ENCODE measurements around the gene PLEKHG4B. TPM values are rescaled to one million over a fixed set of nuclear protein-coding genes. Genes with fewer than 3 reads are reported as not detected.

PLEKHG4B gene
- total RNA-seq, 2 donors from 2014 or later: 0.08 to 0.48 TPM

DNA sequence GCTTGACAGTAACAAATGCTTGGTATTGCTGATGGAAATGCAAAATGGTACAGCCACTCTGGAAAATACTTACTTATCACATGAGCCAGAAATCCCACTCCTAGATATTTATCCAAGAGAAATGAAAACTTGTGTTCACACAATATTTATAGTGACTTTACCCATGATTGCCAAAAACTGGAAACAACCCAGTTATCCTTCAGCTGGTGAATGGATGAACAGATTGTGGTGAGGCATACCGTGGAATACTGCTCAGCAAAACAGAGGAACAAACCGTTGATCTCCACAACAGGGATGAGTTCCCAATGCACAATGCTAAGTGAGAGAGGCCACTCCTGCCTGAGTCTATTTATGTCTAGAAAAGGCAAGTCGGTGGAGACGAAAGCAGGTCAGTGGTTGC lies 58.8 kb downstream of the PLEKHG4B start:
- Histone ChIP-seq H3K9me3 (peaks cover 11 to 22% of the 10 kb centered on the region in 2 donors), H3K4me3 (no peak overlapping the region), H3K27ac (no peak overlapping the region), H3K4me1 (no peaks in the 10 kb centered on the region), H3K27me3 (no peaks in the 10 kb centered on the region), H3K36me3 (no peaks in the 10 kb centered on the region)
- TF ChIP-seq, protein P1, sequence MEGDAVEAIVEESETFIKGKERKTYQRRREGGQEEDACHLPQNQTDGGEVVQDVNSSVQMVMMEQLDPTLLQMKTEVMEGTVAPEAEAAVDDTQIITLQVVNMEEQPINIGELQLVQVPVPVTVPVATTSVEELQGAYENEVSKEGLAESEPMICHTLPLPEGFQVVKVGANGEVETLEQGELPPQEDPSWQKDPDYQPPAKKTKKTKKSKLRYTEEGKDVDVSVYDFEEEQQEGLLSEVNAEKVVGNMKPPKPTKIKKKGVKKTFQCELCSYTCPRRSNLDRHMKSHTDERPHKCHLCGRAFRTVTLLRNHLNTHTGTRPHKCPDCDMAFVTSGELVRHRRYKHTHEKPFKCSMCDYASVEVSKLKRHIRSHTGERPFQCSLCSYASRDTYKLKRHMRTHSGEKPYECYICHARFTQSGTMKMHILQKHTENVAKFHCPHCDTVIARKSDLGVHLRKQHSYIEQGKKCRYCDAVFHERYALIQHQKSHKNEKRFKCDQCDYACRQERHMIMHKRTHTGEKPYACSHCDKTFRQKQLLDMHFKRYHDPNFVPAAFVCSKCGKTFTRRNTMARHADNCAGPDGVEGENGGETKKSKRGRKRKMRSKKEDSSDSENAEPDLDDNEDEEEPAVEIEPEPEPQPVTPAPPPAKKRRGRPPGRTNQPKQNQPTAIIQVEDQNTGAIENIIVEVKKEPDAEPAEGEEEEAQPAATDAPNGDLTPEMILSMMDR (IDR thresholded peaks at IDR 0.05): no peak
- no peak for DNase-seq (ENCODE audit: low spot score)

DNA sequence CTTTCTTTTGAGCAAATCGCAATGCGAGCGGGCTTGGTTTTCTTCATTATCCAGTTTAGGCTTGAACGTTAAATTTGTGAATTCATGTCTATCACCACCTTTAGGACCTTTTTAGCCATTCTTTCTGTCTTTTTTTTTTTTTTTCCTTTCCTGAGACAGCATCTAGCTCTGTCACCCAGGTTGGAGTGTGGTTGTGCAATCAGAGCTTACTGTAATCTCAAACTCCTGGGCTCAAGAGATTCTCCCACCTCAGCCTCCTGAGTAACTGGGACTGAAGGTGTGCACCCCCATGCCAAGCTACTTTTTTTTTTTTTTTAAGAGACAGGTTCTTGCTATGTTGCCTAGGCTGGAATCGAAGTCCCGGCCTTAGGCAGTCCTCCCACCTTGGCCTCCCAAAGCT lies 60.1 kb downstream of the PLEKHG4B start:
- TF ChIP-seq, protein P1 (IDR thresholded peaks at IDR 0.05): no peak
- H3K4me3 ChIP-seq: no peak overlapping the region
- no peak for DNase-seq (ENCODE audit: low spot score)
- H3K9me3 ChIP-seq: peaks cover 9 to 17% of the 10 kb centered on the region in 2 donors
- H3K36me3 ChIP-seq: no peaks in the 10 kb centered on the region
- no peaks in the 10 kb centered on the region for H3K27me3 ChIP-seq
- no peaks in the 10 kb centered on the region for H3K4me1 ChIP-seq
- no peak overlapping the region for H3K27ac ChIP-seq

DNA sequence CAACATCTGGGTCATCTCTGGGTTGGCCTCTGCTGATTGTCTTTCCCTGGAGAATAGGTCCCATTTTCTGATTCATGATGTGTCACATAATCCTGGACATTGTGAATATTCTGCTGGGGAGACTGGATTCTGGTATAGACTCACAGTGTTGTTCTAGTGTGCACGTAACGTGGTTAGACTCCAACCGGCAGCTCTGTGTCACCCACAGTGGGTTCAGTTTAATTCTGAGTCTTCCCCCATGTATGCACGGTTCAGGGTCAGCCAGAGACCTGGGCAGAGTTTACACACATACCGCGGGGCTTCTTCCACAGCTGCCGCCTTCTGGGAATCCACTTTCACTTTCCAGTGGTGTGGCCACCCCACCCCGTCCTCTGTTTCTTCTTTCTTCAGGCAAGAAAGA lies 61.3 kb downstream of the PLEKHG4B start:
- Histone ChIP-seq H3K36me3 (no peaks in the 10 kb centered on the region), H3K27me3 (no peaks in the 10 kb centered on the region), H3K4me1 (no peaks in the 10 kb centered on the region), H3K4me3 (no peak overlapping the region), H3K27ac (no peak overlapping the region), H3K9me3 (peaks cover 0 to 5% of the 10 kb centered on the region in 2 donors)
- TF ChIP-seq, protein P1 (IDR thresholded peaks at IDR 0.05): no peak
- no peak for DNase-seq (ENCODE audit: low spot score)

DNA sequence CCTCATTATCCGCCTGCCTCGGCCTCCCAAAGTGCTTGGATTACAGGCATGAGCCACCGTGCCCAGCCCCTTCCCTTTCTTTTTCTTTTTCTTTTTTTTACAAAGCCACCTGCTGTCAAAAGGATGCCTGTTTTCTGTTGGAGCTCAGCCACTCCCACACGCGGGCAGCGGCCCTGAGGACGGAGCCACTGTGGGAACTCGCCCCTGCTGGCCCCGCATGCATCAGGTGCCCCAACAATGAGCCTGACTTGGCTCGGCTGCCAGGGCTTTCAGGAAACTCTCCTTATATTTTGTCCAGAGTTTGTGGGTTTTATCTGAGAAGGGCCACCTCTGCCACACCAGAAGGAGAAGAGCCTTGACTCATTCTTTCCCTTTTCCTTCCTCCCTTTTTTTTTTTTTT lies 62.3 kb downstream of the PLEKHG4B start:
- TF ChIP-seq, protein P1 (IDR thresholded peaks at IDR 0.05): no peak
- Histone ChIP-seq H3K4me3 (no peak overlapping the region), H3K36me3 (no peaks in the 10 kb centered on the region), H3K27ac (no peak overlapping the region), H3K9me3 (no peaks in the 10 kb centered on the region), H3K4me1 (no peaks in the 10 kb centered on the region), H3K27me3 (no peaks in the 10 kb centered on the region)
- DNase-seq (ENCODE audit: low spot score): no peak

DNA sequence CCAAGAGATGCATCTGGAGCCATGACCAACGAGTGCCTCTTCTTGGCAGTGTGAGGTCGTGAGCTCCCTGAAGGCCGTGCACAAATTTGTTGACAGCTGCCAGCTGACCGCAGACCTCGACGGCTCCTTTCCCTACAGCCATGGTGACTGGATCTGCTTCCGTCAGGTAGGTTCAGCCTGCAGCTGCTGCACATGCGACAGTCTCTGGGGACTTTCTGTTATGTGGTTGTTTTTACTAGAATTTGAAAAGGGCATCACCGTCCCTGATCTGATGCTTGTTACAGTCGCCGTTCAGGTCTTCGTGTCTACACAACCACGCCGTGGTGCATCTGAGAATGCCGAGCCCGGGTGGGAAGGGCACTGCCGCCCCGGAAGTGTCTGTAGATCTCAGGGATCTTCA lies 62.9 kb downstream of the PLEKHG4B start:
- Histone ChIP-seq H3K27me3 (no peaks in the 10 kb centered on the region), H3K27ac (no peak overlapping the region), H3K9me3 (no peaks in the 10 kb centered on the region), H3K36me3 (no peaks in the 10 kb centered on the region), H3K4me1 (no peaks in the 10 kb centered on the region), H3K4me3 (no peak overlapping the region)
- TF ChIP-seq, protein P1 (IDR thresholded peaks at IDR 0.05): no peak
- no peak for DNase-seq (ENCODE audit: low spot score)

DNA sequence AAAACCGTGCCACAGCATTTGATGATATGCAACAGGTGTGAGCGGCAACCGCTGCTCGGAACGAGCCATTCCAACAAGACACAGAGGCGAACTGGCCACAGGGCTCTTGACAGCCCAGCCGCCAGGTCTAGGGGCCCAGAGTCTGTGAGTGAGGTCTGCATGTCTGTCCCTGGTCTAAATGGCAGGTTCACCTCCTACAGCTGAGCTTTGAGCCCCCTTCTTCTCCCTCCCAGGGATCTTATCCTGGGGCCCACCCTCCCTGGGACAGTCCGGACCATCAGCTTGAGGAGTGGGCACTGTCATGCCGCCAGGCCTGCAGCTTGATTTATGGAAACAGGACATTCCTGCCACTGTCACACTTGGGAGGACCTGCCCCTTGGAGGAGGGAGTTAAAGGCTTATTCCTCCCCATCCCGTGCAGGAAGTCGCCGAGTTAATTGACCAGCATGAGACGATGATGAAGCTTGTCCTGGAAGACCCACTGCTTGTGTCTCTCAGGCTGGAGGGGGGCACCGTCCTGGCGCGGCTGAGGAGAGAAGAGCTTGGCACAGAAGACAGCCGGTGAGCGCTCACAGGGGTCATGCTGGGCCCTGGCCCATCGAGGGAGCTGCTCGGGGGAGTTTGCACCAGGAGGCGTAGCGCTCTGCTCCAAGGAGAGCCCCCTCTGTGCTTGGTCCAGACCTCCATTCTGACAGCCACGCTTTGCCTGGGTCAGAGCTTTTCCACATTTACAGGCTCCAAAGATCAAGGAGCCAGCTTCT lies 63.9 kb downstream of the PLEKHG4B start:
- TF ChIP-seq, protein P1 (IDR thresholded peaks at IDR 0.05): no peak
- H3K36me3 ChIP-seq: no peaks in the 10 kb centered on the region
- H3K4me1 ChIP-seq: no peaks in the 10 kb centered on the region
- no peak overlapping the region for H3K4me3 ChIP-seq
- H3K27me3 ChIP-seq: no peaks in the 10 kb centered on the region
- H3K9me3 ChIP-seq: no peaks in the 10 kb centered on the region
- no peak overlapping the region for H3K27ac ChIP-seq
- no peak for DNase-seq (ENCODE audit: low spot score)

All from right atrium auricular region (tissue), 2 donors.